22Rv1 (cell line): ENCODE measurements around the gene DPP7.

ENCODE experiments used
- H3K27ac ChIP-seq: fragments of 450-650 bp; 2 replicates; pipeline ENCODE4 v1.5.1; 2017
- ZFX ChIP-seq: fragments of 450-650 bp; IDR thresholded peaks from 2 replicates; pipeline ENCODE4 v1.6.1; 2017; ENCODE audit warnings: antibody characterized with exemption, borderline replicate concordance
- TF ChIP-seq, protein P1 (sequence below): fragments of 450-650 bp; IDR thresholded peaks from 2 replicates; pipeline ENCODE4 v1.5.1; 2017; ENCODE audit warnings: mild to moderate bottlenecking

DPP7 gene

GRCh38 chr9:137114613-137115393 lies at the start of gene DPP7:
TSS of gene DPP7 (minus strand) at chr9:137114733. CDS start at chr9:137114713, 20 bp downstream.
- TF ChIP-seq, protein P1, sequence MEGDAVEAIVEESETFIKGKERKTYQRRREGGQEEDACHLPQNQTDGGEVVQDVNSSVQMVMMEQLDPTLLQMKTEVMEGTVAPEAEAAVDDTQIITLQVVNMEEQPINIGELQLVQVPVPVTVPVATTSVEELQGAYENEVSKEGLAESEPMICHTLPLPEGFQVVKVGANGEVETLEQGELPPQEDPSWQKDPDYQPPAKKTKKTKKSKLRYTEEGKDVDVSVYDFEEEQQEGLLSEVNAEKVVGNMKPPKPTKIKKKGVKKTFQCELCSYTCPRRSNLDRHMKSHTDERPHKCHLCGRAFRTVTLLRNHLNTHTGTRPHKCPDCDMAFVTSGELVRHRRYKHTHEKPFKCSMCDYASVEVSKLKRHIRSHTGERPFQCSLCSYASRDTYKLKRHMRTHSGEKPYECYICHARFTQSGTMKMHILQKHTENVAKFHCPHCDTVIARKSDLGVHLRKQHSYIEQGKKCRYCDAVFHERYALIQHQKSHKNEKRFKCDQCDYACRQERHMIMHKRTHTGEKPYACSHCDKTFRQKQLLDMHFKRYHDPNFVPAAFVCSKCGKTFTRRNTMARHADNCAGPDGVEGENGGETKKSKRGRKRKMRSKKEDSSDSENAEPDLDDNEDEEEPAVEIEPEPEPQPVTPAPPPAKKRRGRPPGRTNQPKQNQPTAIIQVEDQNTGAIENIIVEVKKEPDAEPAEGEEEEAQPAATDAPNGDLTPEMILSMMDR, result no peak
- no peak for TF ChIP-seq ZFX
- H3K27ac ChIP-seq, result peak within 1 kb of the TSS; percentile 80

GRCh38 chr9:137163805-137164204 lies 49.3 kb upstream of the DPP7 start:
- no peak for TF ChIP-seq ZFX
- TF ChIP-seq, protein P1, result no peak
- H3K27ac ChIP-seq, result peak overlapping the region; percentile 93

DNA sequence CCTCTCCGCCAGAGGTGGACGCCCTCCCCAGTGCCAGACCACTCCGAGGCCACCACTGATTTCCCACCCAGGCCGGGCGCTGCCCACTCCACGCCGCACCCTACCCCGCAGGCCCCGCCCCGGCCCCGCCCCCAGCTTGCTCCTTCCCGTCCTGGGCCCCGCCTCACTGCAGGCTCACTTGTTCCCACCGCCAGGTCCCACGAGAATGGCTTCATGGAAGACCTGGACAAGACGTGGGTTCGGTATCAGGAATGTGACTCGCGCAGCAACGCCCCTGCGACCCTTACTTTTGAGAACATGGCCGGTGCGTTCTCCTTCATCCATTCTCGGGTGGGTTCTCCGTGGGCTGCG lies 48.8 kb upstream of the DPP7 start:
- no peak for TF ChIP-seq ZFX
- TF ChIP-seq, protein P1, result no peak
- H3K27ac ChIP-seq, result peak overlapping the region; percentile 93

GRCh38 chr9:137162505-137163364 lies 48.2 kb upstream of the DPP7 start:
- TF ChIP-seq ZFX, result no peak
- TF ChIP-seq, protein P1, result peak; percentile 37
- peak overlapping the region; percentile 93 for H3K27ac ChIP-seq

- H3K27ac ChIP-seq, result peak overlapping the region; percentile 93
- TF ChIP-seq, protein P1, result no peak
- no peak for TF ChIP-seq ZFX
Observed at GRCh38 chr9:137161558-137162486, 47.3 kb upstream of the DPP7 start.

- H3K27ac ChIP-seq, result peak overlapping the region; percentile 93
- TF ChIP-seq, protein P1, result no peak; the same call in 1 of the 2 replicates
- no peak for TF ChIP-seq ZFX
Observed at GRCh38 chr9:137160716-137161557, 46.4 kb upstream of the DPP7 start.
